Type B pancreatic cell (in vitro differentiated cells): ENCODE measurements around the gene RNF112. TPM values are rescaled to one million over a fixed set of nuclear protein-coding genes. Genes with fewer than 3 reads are reported as not detected.
"Not testable (repeated sequence)": the region's sequence is repeated elsewhere in the genome, so short reads cannot be mapped to it uniquely, and the experiment has no call there.

Experiments
- DNase-seq: peaks from one replicate; pipeline ENCODE4 v3.0.0; 2021; ENCODE audit warnings: mixed read lengths; ENCODE audit not compliant: unreplicated experiment; ENCODE audit errors: extremely low spot score
- H3K27ac Mint-ChIP-seq: 2 replicates; pipeline ENCODE4 v1.8.0; 2021; ENCODE audit warnings: mild to moderate bottlenecking, mixed read lengths
- H3K27me3 Mint-ChIP-seq: 2 replicates; pipeline ENCODE4 v1.8.0; 2021; ENCODE audit warnings: mixed read lengths
- H3K36me3 Mint-ChIP-seq: 2 replicates; pipeline ENCODE4 v1.8.0; 2021; ENCODE audit warnings: mixed read lengths
- H3K4me1 Mint-ChIP-seq: one replicate; pipeline ENCODE4 v1.8.0; 2021; ENCODE audit warnings: mixed read lengths; ENCODE audit not compliant: unreplicated experiment
- H3K4me3 Mint-ChIP-seq: 2 replicates; pipeline ENCODE4 v1.8.0; 2021; ENCODE audit warnings: mild to moderate bottlenecking, mixed read lengths
- H3K9me3 Mint-ChIP-seq: 2 replicates; pipeline ENCODE4 v1.8.0; 2021; ENCODE audit warnings: mixed read lengths
- CTCF ChIP-seq: fragments of 200-600 bp; sonication (generic); conservative IDR thresholded peaks from 2 replicates; pipeline ENCODE4 v1.5.0; 2021; ENCODE audit warnings: antibody characterized with exemption, mild to moderate bottlenecking
- total RNA-seq: library from RNA; stranded (reverse); gene quantifications from 2 replicates; pipeline ENCODE4 v1.2.1, GENCODE V29; 2021; ENCODE audit warnings: low replicate concordance

Gene RNF112
- total RNA-seq, 1 donor from 2014 or later, result 0.60 TPM

GRCh38 chr17:19460700-19461099, 49.7 kb downstream of the RNF112 start:
- TF ChIP-seq CTCF, result no peak
- peaks cover 17% of the 10 kb centered on the region for H3K4me1 Mint-ChIP-seq
- H3K27ac Mint-ChIP-seq, result no peak overlapping the region
- no peak for DNase-seq
- no peak overlapping the region for H3K4me3 Mint-ChIP-seq
- H3K9me3 Mint-ChIP-seq, result no peaks in the 10 kb centered on the region
- no peaks in the 10 kb centered on the region for H3K36me3 Mint-ChIP-seq
- H3K27me3 Mint-ChIP-seq, result peaks cover 2% of the 10 kb centered on the region

GRCh38 chr17:19461116-19461515, 50.1 kb downstream of the RNF112 start:
- no peaks in the 10 kb centered on the region for H3K9me3 Mint-ChIP-seq
- no peaks in the 10 kb centered on the region for H3K36me3 Mint-ChIP-seq
- no peak for DNase-seq
- H3K27ac Mint-ChIP-seq, result no peak overlapping the region
- no peak overlapping the region for H3K4me3 Mint-ChIP-seq
- no peak for TF ChIP-seq CTCF
- peaks cover 2% of the 10 kb centered on the region for H3K27me3 Mint-ChIP-seq
- H3K4me1 Mint-ChIP-seq, result peaks cover 17% of the 10 kb centered on the region

GRCh38 chr17:19461681-19462080, 50.6 kb downstream of the RNF112 start:
- H3K27me3 Mint-ChIP-seq, result peaks cover 2% of the 10 kb centered on the region
- no peak for DNase-seq

GRCh38 chr17:19462456-19463035, 51.5 kb downstream of the RNF112 start:
- not testable (repeated sequence) for DNase-seq, H3K27ac Mint-ChIP-seq, H3K36me3 Mint-ChIP-seq, H3K4me3 Mint-ChIP-seq, H3K9me3 Mint-ChIP-seq, H3K27me3 Mint-ChIP-seq
- peaks cover 11% of the 10 kb centered on the region for H3K4me1 Mint-ChIP-seq

More at GRCh38 chr17:19461681-19462080, 50.6 kb downstream of the RNF112 start:
- no peaks in the 10 kb centered on the region for H3K36me3 Mint-ChIP-seq
- no peak for TF ChIP-seq CTCF
- H3K4me3 Mint-ChIP-seq, result no peak overlapping the region
- H3K27ac Mint-ChIP-seq, result no peak overlapping the region
- no peaks in the 10 kb centered on the region for H3K9me3 Mint-ChIP-seq
- peaks cover 16% of the 10 kb centered on the region for H3K4me1 Mint-ChIP-seq

GRCh38 chr17:19464031-19465026, 53.3 kb downstream of the RNF112 start:
- no peak for TF ChIP-seq CTCF
- H3K9me3 Mint-ChIP-seq, result no peaks in the 10 kb centered on the region
- H3K36me3 Mint-ChIP-seq, result no peaks in the 10 kb centered on the region
- no peak for DNase-seq
- no peak overlapping the region for H3K4me3 Mint-ChIP-seq
- H3K4me1 Mint-ChIP-seq, result peaks cover 5% of the 10 kb centered on the region
- H3K27ac Mint-ChIP-seq, result no peak overlapping the region
- no peaks in the 10 kb centered on the region for H3K27me3 Mint-ChIP-seq

Other genes starting within 250 kb of the RNF112 start
- gene EPN2, start 173.9 kb upstream of the RNF112 start, total RNA-seq, result 53.9 and 56.7 TPM in 2 replicates
- 13.8 and 23.2 TPM in 2 replicates for gene B9D1, start 48.5 kb upstream of the RNF112 start, total RNA-seq
- 32.1 and 44.3 TPM in 2 replicates for gene MAPK7, start 32.7 kb upstream of the RNF112 start, total RNA-seq
- 2.6 and 18.0 TPM in 2 replicates for gene MFAP4, start 24.0 kb upstream of the RNF112 start, total RNA-seq
- 1.2 and 5.9 TPM in 2 replicates for gene SLC47A1, start 122.6 kb downstream of the RNF112 start, total RNA-seq
- 57.7 and 69.8 TPM in 2 replicates for gene ALDH3A2, start 237.5 kb downstream of the RNF112 start, total RNA-seq